ENCODE results near the gene AMOTL2.

- TF ChIP-seq ASH2L (IDR thresholded peaks at IDR 0.05; ENCODE audit: borderline replicate concordance, low read depth) (no peak), RAD21 (IDR thresholded peaks at IDR 0.05; ENCODE audit: insufficient read depth, low read depth, low read length) (no peak), EED (IDR thresholded peaks at IDR 0.05; ENCODE audit: low read depth) (no peak), NBN (IDR thresholded peaks at IDR 0.05) (no peak), USF2 (IDR thresholded peaks at IDR 0.05; ENCODE audit: borderline replicate concordance, low read depth, low read length) (no peak), NFIC (IDR thresholded peaks at IDR 0.05; ENCODE audit: low read depth, low read length) (no peak), CHD2 (IDR thresholded peaks at IDR 0.05; ENCODE audit: borderline replicate concordance, low read depth, low read length) (no peak), POLR2A (IDR thresholded peaks at IDR 0.05; ENCODE audit: low read depth, low read length) (no peak)
Measured at GRCh38 chr3:134363381-134363755, 10.9 kb downstream of the AMOTL2 start.
